NB4 (cell line): ENCODE results near the gene TMEM178B.

Experiments
- MYC ChIP-seq: IDR thresholded peaks from 2 replicates; pipeline ENCODE4 v1.6.1; 2011; ENCODE audit warnings: low read depth, low read length
- POLR2A ChIP-seq: IDR thresholded peaks from 2 replicates; pipeline ENCODE4 v1.6.1; 2011; ENCODE audit warnings: mild to moderate bottlenecking; ENCODE audit not compliant: insufficient read length; ENCODE audit errors: extremely low read depth
- TF ChIP-seq, protein P1 (sequence below): IDR thresholded peaks from one replicate; pipeline ENCODE4 v1.5.1; 2012; ENCODE audit warnings: low read depth, low read length
- TF ChIP-seq, protein P2 (sequence below): IDR thresholded peaks from 2 replicates; pipeline ENCODE4 v1.6.1; 2011; ENCODE audit warnings: low read depth, low read length

DNA sequence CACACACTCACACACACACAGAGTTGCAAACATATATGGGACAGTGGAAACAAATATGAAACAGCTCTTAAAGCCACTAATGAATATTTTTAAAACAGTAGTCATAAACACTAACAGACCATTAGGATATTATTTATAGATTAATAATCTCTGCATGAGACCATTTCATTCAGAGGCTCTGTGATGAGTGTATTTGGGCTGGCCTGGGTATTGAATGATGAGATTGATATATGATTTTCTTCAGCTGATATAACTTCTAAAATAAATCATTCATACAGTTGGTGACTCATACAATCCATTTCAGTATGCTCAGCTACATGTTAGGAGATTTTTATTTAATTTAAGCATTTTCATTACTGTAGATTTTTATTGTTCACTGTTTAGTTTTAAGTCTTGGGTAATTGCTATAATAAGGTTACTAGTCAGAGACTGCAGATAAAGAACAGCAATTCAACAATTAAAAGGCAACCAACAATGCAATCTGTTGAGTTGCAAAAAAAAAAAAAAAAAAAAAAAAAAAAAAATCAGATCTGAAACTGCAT lies 452.2 kb downstream of the TMEM178B start:
- TF ChIP-seq, protein P1, sequence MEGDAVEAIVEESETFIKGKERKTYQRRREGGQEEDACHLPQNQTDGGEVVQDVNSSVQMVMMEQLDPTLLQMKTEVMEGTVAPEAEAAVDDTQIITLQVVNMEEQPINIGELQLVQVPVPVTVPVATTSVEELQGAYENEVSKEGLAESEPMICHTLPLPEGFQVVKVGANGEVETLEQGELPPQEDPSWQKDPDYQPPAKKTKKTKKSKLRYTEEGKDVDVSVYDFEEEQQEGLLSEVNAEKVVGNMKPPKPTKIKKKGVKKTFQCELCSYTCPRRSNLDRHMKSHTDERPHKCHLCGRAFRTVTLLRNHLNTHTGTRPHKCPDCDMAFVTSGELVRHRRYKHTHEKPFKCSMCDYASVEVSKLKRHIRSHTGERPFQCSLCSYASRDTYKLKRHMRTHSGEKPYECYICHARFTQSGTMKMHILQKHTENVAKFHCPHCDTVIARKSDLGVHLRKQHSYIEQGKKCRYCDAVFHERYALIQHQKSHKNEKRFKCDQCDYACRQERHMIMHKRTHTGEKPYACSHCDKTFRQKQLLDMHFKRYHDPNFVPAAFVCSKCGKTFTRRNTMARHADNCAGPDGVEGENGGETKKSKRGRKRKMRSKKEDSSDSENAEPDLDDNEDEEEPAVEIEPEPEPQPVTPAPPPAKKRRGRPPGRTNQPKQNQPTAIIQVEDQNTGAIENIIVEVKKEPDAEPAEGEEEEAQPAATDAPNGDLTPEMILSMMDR: no peak
- TF ChIP-seq POLR2A (no peak), MYC (no peak)
- TF ChIP-seq, protein P2, sequence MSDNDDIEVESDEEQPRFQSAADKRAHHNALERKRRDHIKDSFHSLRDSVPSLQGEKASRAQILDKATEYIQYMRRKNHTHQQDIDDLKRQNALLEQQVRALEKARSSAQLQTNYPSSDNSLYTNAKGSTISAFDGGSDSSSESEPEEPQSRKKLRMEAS: no peak
